ENCODE measurements around the gene CCDC116. TPM values are rescaled to one million over a fixed set of nuclear protein-coding genes. Genes with fewer than 3 reads are reported as not detected.

The CCDC116 gene
- total and polyA plus RNA-seq, 2 experiments from 2014 or later = 0.10 to 0.54 TPM

- no peaks in the 10 kb centered on the region; the same call in 1 of the 2 replicates for H3K36me3 ChIP-seq (ENCODE audit: low read depth)
- TF ChIP-seq EZH2phosphoT487 (IDR thresholded peaks at IDR 0.05; ENCODE audit: insufficient read depth, low read depth) (no peak), EZH2 (IDR thresholded peaks at IDR 0.05; ENCODE audit: insufficient read depth, poor library complexity, severe bottlenecking) (no peak)
These were observed 52.6 kb downstream of the CCDC116 start for GRCh38 chr22:21685164-21685513.

GRCh38 chr22:21686193-21686608 lies 53.6 kb downstream of the CCDC116 start:
- Histone ChIP-seq H3K4me3 (no peak overlapping the region), H3F3A (ENCODE audit: insufficient read depth) (no peaks in the 10 kb centered on the region), H3K27me3 (replicated peaks; ENCODE audit: insufficient read depth) (no peaks in the 10 kb centered on the region), H3K9me3 (ENCODE audit: low read depth) (no peaks in the 10 kb centered on the region), H3K4me2 (ENCODE audit: unreplicated experiment) (no peak overlapping the region), H3K79me2 (ENCODE audit: insufficient read depth) (no peaks in the 10 kb centered on the region), H3K9me2 (ENCODE audit: insufficient read depth) (no peaks in the 10 kb centered on the region), H3K27ac (no peak overlapping the region), H3K9ac (no peak overlapping the region), H4K20me1 (ENCODE audit: insufficient read depth) (no peaks in the 10 kb centered on the region), H2AFZ (no peak overlapping the region), H3K36me3 (ENCODE audit: low read depth) (peaks cover 1% of the 10 kb centered on the region; the same call in 1 of the 2 replicates), H3K4me1 (ENCODE audit: insufficient read depth) (no peaks in the 10 kb centered on the region)
- in situ Hi-C loops (cut with MboI) = no loop called here
- TF ChIP-seq EZH2 (IDR thresholded peaks at IDR 0.05; ENCODE audit: insufficient read depth, poor library complexity, severe bottlenecking) = no peak
- no peak for TF ChIP-seq EZH2phosphoT487 (IDR thresholded peaks at IDR 0.05; ENCODE audit: insufficient read depth, low read depth)
- WGBS, 2 experiments (ENCODE audit: low coverage in 1 of 2, low lambda C conversion rate in 2 of 2, missing lambda C conversion rate in 2 of 2) = 91 to 95% methylated on average over 5 to 8 of the region's 8 CpGs
- no peak for DNase-seq

More at GRCh38 chr22:21685164-21685513, 52.6 kb downstream of the CCDC116 start:
- Histone ChIP-seq H3K9me3 (ENCODE audit: low read depth) (no peaks in the 10 kb centered on the region), H4K20me1 (ENCODE audit: insufficient read depth) (no peaks in the 10 kb centered on the region), H3F3A (ENCODE audit: insufficient read depth) (no peaks in the 10 kb centered on the region), H3K4me2 (ENCODE audit: unreplicated experiment) (no peak overlapping the region), H3K4me1 (ENCODE audit: insufficient read depth) (no peaks in the 10 kb centered on the region), H3K27ac (no peak overlapping the region), H3K4me3 (no peak overlapping the region), H3K79me2 (ENCODE audit: insufficient read depth) (no peaks in the 10 kb centered on the region), H3K27me3 (replicated peaks; ENCODE audit: insufficient read depth) (no peaks in the 10 kb centered on the region), H3K9me2 (ENCODE audit: insufficient read depth) (no peaks in the 10 kb centered on the region), H3K9ac (no peak overlapping the region), H2AFZ (no peak overlapping the region)
- no peak for DNase-seq
- WGBS, 2 experiments (ENCODE audit: low coverage in 1 of 2, low lambda C conversion rate in 2 of 2, missing lambda C conversion rate in 2 of 2) = 75 to 79% methylated on average over 7 to 8 of the region's 8 CpGs
- in situ Hi-C loops (cut with MboI) = no loop called here

MicroRNA genes within 50 kb of the gene (microRNA counts, 767-probe panel; counts per million panel counts)
- microRNA hsa-miR-130b-3p (447 counts per million, percentile 86 among the panel's probes with 10 or more counts), microRNA hsa-miR-301b (447 counts per million, percentile 86 among the panel's probes with 10 or more counts)

Small RNA genes within 50 kb of the gene (microRNA-seq; reads per million reads assigned to microRNA genes)
- gene MIR130B (ENCODE audit: borderline number of aligned reads) (559 reads per million, percentile 69 among the genes with 10 or more reads in this experiment), gene MIR301B (ENCODE audit: borderline number of aligned reads) (2.0 reads per million)

Small RNA genes within 50 kb of the gene (small RNA-seq; reads per million reads assigned to genes)
- 0.31 reads per million for gene MIR301B (ENCODE audit: low read depth, low replicate concordance)

Other genes starting within 250 kb of the CCDC116 start
- gene RIMBP3B, start 249.0 kb upstream of the CCDC116 start, total RNA-seq (2014; rRNA removed; shearing (Covaris generic)) = 0.13 TPM in 1 of 2 replicates, not detected in the other
- 0.06 TPM in 1 of 2 replicates, not detected in the other for gene RIMBP3B, start 249.0 kb upstream of the CCDC116 start, polyA plus RNA-seq (2016; fragmentation: Nextera tagmentation; extraction: Ambion mirVana)
- 1.7 and 3.7 TPM in 2 replicates for gene HIC2, start 215.4 kb upstream of the CCDC116 start, total RNA-seq (2014; rRNA removed; shearing (Covaris generic))
- gene HIC2, start 215.4 kb upstream of the CCDC116 start, polyA plus RNA-seq (2016; fragmentation: Nextera tagmentation; extraction: Ambion mirVana) = 0.34 and 0.43 TPM in 2 replicates
- gene TMEM191C, start 165.4 kb upstream of the CCDC116 start, total RNA-seq (2014; rRNA removed; shearing (Covaris generic)) = 0.32 TPM in 1 of 2 replicates, not detected in the other
- gene TMEM191C, start 165.4 kb upstream of the CCDC116 start, polyA plus RNA-seq (2016; fragmentation: Nextera tagmentation; extraction: Ambion mirVana) = 0.54 and 1.2 TPM in 2 replicates
- 0.22 TPM in 1 of 2 replicates, not detected in the other for gene RIMBP3C, start 81.3 kb upstream of the CCDC116 start, total RNA-seq (2014; rRNA removed; shearing (Covaris generic))
- 0.15 TPM in 1 of 2 replicates, not detected in the other for gene RIMBP3C, start 81.3 kb upstream of the CCDC116 start, polyA plus RNA-seq (2016; fragmentation: Nextera tagmentation; extraction: Ambion mirVana)
- 41.9 and 57.2 TPM in 2 replicates for gene UBE2L3, start 65.0 kb upstream of the CCDC116 start, total RNA-seq (2014; rRNA removed; shearing (Covaris generic))
- gene UBE2L3, start 65.0 kb upstream of the CCDC116 start, polyA plus RNA-seq (2016; fragmentation: Nextera tagmentation; extraction: Ambion mirVana) = 115 TPM in 2 replicates
- 27.1 and 31.5 TPM in 2 replicates for gene YDJC, start 2.7 kb upstream of the CCDC116 start, total RNA-seq (2014; rRNA removed; shearing (Covaris generic))
- 20.0 and 25.1 TPM in 2 replicates for gene YDJC, start 2.7 kb upstream of the CCDC116 start, polyA plus RNA-seq (2016; fragmentation: Nextera tagmentation; extraction: Ambion mirVana)
- 28.8 and 33.9 TPM in 2 replicates for gene SDF2L1, start 9.5 kb downstream of the CCDC116 start, total RNA-seq (2014; rRNA removed; shearing (Covaris generic))
- 37.2 and 38.7 TPM in 2 replicates for gene SDF2L1, start 9.5 kb downstream of the CCDC116 start, polyA plus RNA-seq (2016; fragmentation: Nextera tagmentation; extraction: Ambion mirVana)
- 22.3 and 23.7 TPM in 2 replicates for gene PPIL2, start 33.3 kb downstream of the CCDC116 start, total RNA-seq (2014; rRNA removed; shearing (Covaris generic))
- gene PPIL2, start 33.3 kb downstream of the CCDC116 start, polyA plus RNA-seq (2016; fragmentation: Nextera tagmentation; extraction: Ambion mirVana) = 26.1 TPM in 2 replicates
- gene YPEL1, start 103.0 kb downstream of the CCDC116 start, total RNA-seq (2014; rRNA removed; shearing (Covaris generic)) = 0.22 and 0.63 TPM in 2 replicates
- 0.47 and 1.1 TPM in 2 replicates for gene YPEL1, start 103.0 kb downstream of the CCDC116 start, polyA plus RNA-seq (2016; fragmentation: Nextera tagmentation; extraction: Ambion mirVana)
- 70.2 and 72.3 TPM in 2 replicates for gene MAPK1, start 234.9 kb downstream of the CCDC116 start, total RNA-seq (2014; rRNA removed; shearing (Covaris generic))
- 76.0 and 83.6 TPM in 2 replicates for gene MAPK1, start 234.9 kb downstream of the CCDC116 start, polyA plus RNA-seq (2016; fragmentation: Nextera tagmentation; extraction: Ambion mirVana)